ENCODE results near the gene SETSIP.

GRCh38 chr1:92043621-92044020 lies 31.6 kb downstream of the SETSIP start:
- TF ChIP-seq CTCF (IDR thresholded peaks at IDR 0.05; ENCODE audit: poor library complexity) (no peak), EZH2 (IDR thresholded peaks at IDR 0.05; ENCODE audit: borderline replicate concordance) (no peak), EZH2phosphoT487 (IDR thresholded peaks at IDR 0.05; ENCODE audit: low read depth, severe bottlenecking, unreplicated experiment) (no peak)
